ENCODE results near the gene PPP1R14D.

PPP1R14D gene

DNA sequence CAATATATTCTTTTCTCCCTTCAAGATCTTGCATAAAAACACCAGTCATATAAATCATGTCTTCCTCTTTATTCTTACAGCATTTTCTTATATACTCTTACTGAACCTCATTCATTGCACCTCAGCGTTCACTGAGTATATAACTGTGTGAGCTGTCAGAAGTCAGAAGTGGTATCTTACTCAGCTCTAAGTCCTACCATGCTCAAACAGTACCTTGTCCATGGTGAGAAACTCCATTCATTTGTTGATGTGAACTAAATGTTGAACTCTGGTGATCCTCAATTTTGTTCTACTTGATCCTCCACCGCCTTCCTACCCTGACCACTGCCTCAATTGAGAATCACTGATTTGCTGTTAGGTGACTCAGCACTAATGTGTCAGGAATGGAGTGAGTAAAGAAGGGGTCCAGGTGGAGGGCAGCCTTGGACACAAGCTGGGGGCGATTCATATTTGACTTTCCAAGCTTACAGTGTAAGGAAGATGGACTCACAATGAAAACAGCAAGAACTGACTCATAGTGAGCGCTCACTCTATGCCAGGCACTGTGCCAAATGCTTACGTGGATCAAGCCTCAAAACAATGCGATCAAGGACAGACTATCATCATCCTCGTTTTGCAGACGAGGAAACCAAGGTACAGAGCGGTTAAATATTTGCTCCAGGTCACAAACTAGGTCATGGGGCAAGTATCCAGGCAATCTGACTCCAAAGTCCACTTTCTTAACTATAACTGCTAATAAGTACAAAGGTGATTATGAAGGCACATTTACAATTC is 35.1 kb downstream of the PPP1R14D start:
- Histone ChIP-seq H3K9me3 (no peaks in the 10 kb centered on the region), H3K4me1 (ENCODE audit: control insufficient read depth in 1 of 2, insufficient read depth in 1 of 2, low read depth in 1 of 2, low read length in 1 of 2) (peaks cover 15 to 17% of the 10 kb centered on the region in 2 experiments), H3K27ac (no peak overlapping the region), H3K27me3 (no peaks in the 10 kb centered on the region), H3K4me3 (ENCODE audit: low read depth in 1 of 2, low read length in 1 of 2) (no peak overlapping the region), H3K36me3 (no peaks in the 10 kb centered on the region)
- TF ChIP-seq, protein P1, sequence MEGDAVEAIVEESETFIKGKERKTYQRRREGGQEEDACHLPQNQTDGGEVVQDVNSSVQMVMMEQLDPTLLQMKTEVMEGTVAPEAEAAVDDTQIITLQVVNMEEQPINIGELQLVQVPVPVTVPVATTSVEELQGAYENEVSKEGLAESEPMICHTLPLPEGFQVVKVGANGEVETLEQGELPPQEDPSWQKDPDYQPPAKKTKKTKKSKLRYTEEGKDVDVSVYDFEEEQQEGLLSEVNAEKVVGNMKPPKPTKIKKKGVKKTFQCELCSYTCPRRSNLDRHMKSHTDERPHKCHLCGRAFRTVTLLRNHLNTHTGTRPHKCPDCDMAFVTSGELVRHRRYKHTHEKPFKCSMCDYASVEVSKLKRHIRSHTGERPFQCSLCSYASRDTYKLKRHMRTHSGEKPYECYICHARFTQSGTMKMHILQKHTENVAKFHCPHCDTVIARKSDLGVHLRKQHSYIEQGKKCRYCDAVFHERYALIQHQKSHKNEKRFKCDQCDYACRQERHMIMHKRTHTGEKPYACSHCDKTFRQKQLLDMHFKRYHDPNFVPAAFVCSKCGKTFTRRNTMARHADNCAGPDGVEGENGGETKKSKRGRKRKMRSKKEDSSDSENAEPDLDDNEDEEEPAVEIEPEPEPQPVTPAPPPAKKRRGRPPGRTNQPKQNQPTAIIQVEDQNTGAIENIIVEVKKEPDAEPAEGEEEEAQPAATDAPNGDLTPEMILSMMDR (IDR thresholded peaks at IDR 0.05), result no peak

DNA sequence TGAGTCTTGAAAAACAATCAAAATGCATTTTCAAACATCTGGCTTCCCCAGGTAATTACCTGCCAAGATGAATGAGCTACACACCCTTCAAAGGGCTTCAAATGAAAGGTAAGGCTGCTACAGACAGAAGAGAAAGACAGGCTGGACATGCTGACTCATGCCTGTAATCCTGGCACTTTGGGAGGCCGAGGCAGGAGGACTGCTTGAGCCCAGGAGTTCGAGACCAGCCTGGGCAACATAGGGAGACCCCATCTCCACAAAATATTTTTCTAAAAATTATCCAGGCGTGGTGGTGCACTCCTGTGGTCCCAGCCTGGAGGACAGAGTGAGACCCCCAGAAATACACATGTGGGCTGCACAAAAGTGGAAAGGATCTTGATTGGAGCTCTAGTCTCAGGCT is 36.1 kb downstream of the PPP1R14D start:
- Histone ChIP-seq H3K27ac (no peak overlapping the region), H3K9me3 (no peaks in the 10 kb centered on the region), H3K36me3 (no peaks in the 10 kb centered on the region), H3K4me3 (ENCODE audit: low read depth in 1 of 2, low read length in 1 of 2) (no peak overlapping the region), H3K27me3 (no peaks in the 10 kb centered on the region), H3K4me1 (ENCODE audit: control insufficient read depth in 1 of 2, insufficient read depth in 1 of 2, low read depth in 1 of 2, low read length in 1 of 2) (peaks cover 22 to 25% of the 10 kb centered on the region in 2 experiments)
- TF ChIP-seq, protein P1 (IDR thresholded peaks at IDR 0.05), result no peak

DNA sequence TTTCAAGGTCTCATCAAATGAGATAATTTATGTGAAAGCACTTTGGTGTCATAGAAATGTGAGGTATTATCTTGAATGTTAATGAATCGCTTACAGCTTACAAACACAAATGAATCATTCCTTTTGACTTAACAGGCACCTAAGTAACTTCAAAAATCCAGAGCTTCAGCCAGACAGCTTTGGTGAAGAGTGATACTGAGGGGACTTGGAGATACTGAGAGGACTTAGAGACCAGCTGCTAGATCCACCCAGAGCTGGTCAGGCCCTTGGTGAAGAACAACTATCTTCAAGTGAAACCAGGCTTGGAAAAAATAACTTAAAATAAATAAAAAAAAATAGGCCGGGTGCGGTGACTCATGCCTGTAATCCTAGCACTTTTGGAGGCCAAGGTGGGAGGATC is 37.8 kb downstream of the PPP1R14D start:
- TF ChIP-seq, protein P1 (IDR thresholded peaks at IDR 0.05), result no peak
- no peaks in the 10 kb centered on the region for H3K9me3 ChIP-seq
- H3K36me3 ChIP-seq, result no peaks in the 10 kb centered on the region
- H3K27ac ChIP-seq, result no peak overlapping the region
- no peak overlapping the region for H3K4me3 ChIP-seq (ENCODE audit: low read depth in 1 of 2, low read length in 1 of 2)
- H3K4me1 ChIP-seq (ENCODE audit: control insufficient read depth in 1 of 2, insufficient read depth in 1 of 2, low read depth in 1 of 2, low read length in 1 of 2), result peaks cover 32 to 35% of the 10 kb centered on the region in 2 experiments
- H3K27me3 ChIP-seq, result no peaks in the 10 kb centered on the region

DNA sequence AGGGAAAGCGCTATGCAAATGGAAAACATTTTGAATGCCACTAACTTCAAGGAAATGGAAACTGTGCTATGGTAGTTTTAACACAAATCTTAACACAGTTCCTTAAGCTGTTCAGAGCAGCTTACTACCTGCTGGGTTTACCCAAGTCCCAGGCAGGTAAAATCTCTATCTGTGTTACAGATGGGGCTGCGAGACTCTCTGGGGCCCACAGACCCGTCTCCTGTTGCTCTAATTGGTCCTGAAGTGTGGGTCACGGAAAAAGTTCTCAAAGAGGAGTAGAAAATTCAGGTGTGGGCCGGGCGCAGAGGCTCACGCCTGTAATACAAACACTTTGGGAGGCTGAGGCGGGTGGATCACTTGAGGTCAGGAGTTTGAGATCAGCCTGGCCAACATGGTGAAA is 38.5 kb downstream of the PPP1R14D start:
- Histone ChIP-seq H3K27me3 (no peaks in the 10 kb centered on the region), H3K4me3 (ENCODE audit: low read depth in 1 of 2, low read length in 1 of 2) (no peak overlapping the region), H3K4me1 (ENCODE audit: control insufficient read depth in 1 of 2, insufficient read depth in 1 of 2, low read depth in 1 of 2, low read length in 1 of 2) (peaks cover 26 to 29% of the 10 kb centered on the region in 2 experiments), H3K36me3 (no peaks in the 10 kb centered on the region), H3K9me3 (no peaks in the 10 kb centered on the region), H3K27ac (no peak overlapping the region)
- TF ChIP-seq, protein P1 (IDR thresholded peaks at IDR 0.05), result no peak

DNA sequence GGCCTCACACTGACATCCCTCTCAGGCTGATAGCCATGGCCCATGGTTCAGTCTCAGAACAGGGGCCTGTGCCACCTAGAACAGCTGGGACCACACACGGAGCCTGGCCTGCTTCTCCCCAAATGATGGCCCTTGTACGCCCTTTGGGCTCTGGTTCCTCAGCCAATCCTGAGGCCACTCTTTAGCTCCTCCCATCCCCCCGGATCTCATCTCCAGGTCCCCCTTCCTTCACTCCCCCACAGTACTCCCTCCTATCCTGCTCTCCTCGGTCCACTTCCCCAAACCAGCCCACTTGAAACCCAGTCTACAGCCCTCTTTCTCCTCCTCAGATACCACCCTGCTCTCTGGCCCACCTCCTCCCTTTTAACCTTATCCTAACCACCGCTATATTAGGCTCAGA is 39.4 kb downstream of the PPP1R14D start:
- Histone ChIP-seq H3K27ac (no peak overlapping the region), H3K4me1 (ENCODE audit: control insufficient read depth in 1 of 2, insufficient read depth in 1 of 2, low read depth in 1 of 2, low read length in 1 of 2) (peaks cover 25 to 28% of the 10 kb centered on the region in 2 experiments), H3K4me3 (ENCODE audit: low read depth in 1 of 2, low read length in 1 of 2) (no peak overlapping the region), H3K27me3 (no peaks in the 10 kb centered on the region), H3K36me3 (no peaks in the 10 kb centered on the region), H3K9me3 (no peaks in the 10 kb centered on the region)
- TF ChIP-seq, protein P1 (IDR thresholded peaks at IDR 0.05), result no peak
